ENCODE measurements around the gene NHSL2. TPM values are rescaled to one million over a fixed set of nuclear protein-coding genes. Genes with fewer than 3 reads are reported as not detected.

Gene NHSL2
- total and polyA plus RNA-seq, 2 experiments from 2014 or later = 4.7 to 9.5 TPM

DNA sequence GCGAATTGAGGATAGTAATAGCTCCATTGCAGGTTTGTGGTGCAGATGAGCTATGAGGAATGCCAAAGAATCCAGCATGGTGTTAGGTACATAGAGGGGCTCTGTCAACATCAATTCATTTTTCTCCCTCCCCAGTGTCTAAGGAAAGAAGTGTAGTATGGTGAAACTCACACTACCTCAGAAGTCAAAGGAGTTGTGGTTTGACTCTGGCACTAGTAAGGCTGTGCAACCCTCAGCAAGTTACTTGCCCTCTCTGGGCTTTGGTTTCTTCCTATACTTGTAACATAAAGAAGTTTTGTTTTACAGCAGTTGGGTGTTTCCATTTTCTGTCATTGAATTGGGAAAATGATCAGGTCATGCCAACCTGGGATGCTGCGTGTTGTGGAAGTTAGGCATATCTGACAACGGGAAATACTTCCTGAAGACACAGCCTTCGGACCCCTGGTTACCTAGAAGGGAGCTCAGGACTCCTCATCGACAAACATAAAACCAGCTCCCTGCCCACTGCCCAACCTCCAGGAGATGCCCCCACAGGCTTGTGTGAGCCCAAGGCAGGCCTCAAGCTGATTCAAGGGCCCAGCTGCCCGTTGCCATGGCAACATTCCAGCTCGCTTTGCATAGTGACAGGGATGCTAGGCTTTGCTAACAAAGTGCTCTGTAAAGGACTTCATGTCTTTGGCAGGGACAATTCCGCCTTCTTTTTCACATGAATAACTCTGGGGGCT is 149.7 kb downstream of the NHSL2 start (continued):
- TF ChIP-seq ZNF114 (CRISPR knock-in tag; IDR thresholded peaks at IDR 0.05) (no peak), NANOG (IDR thresholded peaks at IDR 0.05; ENCODE audit: borderline replicate concordance) (no peak), POLR2AphosphoS5 (IDR thresholded peaks at IDR 0.05; ENCODE audit: low read depth) (no peak)
- TF ChIP-seq, protein P1, sequence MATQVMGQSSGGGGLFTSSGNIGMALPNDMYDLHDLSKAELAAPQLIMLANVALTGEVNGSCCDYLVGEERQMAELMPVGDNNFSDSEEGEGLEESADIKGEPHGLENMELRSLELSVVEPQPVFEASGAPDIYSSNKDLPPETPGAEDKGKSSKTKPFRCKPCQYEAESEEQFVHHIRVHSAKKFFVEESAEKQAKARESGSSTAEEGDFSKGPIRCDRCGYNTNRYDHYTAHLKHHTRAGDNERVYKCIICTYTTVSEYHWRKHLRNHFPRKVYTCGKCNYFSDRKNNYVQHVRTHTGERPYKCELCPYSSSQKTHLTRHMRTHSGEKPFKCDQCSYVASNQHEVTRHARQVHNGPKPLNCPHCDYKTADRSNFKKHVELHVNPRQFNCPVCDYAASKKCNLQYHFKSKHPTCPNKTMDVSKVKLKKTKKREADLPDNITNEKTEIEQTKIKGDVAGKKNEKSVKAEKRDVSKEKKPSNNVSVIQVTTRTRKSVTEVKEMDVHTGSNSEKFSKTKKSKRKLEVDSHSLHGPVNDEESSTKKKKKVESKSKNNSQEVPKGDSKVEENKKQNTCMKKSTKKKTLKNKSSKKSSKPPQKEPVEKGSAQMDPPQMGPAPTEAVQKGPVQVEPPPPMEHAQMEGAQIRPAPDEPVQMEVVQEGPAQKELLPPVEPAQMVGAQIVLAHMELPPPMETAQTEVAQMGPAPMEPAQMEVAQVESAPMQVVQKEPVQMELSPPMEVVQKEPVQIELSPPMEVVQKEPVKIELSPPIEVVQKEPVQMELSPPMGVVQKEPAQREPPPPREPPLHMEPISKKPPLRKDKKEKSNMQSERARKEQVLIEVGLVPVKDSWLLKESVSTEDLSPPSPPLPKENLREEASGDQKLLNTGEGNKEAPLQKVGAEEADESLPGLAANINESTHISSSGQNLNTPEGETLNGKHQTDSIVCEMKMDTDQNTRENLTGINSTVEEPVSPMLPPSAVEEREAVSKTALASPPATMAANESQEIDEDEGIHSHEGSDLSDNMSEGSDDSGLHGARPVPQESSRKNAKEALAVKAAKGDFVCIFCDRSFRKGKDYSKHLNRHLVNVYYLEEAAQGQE (IDR thresholded peaks at IDR 0.05; ENCODE audit: unreplicated experiment) = no peak

DNA sequence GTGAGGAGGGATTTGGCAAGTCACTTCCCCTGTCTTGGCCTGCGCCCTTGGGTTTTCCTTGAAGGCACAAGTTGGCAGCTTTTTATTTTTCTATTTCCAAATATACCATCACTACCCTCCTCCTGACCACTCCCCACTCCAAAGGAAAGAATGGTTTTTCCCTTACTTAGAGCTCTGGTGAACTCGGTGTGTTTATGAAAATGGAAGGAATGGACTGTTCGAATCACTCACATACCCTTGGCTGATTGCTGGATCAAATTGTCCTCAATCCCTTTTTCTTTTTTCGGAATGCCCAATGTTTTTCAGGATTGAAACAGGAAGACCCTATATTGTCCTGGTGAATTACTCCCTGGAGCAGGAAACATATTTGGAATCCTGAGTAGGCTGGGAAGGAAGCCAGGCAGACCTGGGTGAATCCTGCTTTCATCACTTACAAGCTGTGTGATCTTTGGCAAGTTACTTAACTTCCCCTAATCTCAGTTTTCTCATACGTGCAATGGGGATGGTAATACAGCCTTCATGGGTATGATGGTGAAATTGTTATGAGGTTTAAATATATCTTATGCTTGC is 150.4 kb downstream of the NHSL2 start:
- Histone ChIP-seq H3F3A (replicated peaks; ENCODE audit: low read depth) (no peaks in the 10 kb centered on the region), H3K27ac (ENCODE audit: low read depth) (no peak overlapping the region), H3K9me2 (ENCODE audit: insufficient read depth) (no peaks in the 10 kb centered on the region), H3K79me2 (replicated peaks; ENCODE audit: insufficient read depth) (peaks cover 2% of the 10 kb centered on the region; the same call in 1 of the 2 replicates), H3K4me1 (ENCODE audit: insufficient read depth) (0 out of 2 replicates have a peak, but pooled peaks cover 4% of the 10 kb centered on the region), H2AFZ (no peak overlapping the region), H3K36me3 (ENCODE audit: insufficient read depth) (no peaks in the 10 kb centered on the region), H3K4me2 (no peak overlapping the region), H3K4me3 (no peak overlapping the region), H3K27me3 (ENCODE audit: insufficient read depth) (no peaks in the 10 kb centered on the region), H4K20me1 (replicated peaks; ENCODE audit: insufficient read depth) (no peaks in the 10 kb centered on the region)
- Mint-ChIP-seq H3K27me3 (ENCODE audit: insufficient read depth, low read depth, poor library complexity) (peaks cover 2% of the 10 kb centered on the region), H3K27ac (no peak overlapping the region), H3K9me3 (no peaks in the 10 kb centered on the region), H3K4me3 (no peak overlapping the region), H3K4me1 (peaks cover 40% of the 10 kb centered on the region), H3K36me3 (ENCODE audit: low read depth) (peaks cover 3% of the 10 kb centered on the region; the same call in 1 of the 3 replicates)
- no peak for ATAC-seq
- DNase-seq (ENCODE audit: low spot score) = no peak
- no peak for TF ChIP-seq ZNF331 (CRISPR knock-in tag; IDR thresholded peaks at IDR 0.05; ENCODE audit: low read depth)
- TF ChIP-seq ZNF114 (CRISPR knock-in tag; IDR thresholded peaks at IDR 0.05) = no peak
- TF ChIP-seq NANOG (IDR thresholded peaks at IDR 0.05; ENCODE audit: borderline replicate concordance) = no peak
- TF ChIP-seq CREB1 (CRISPR knock-in tag; IDR thresholded peaks at IDR 0.05; ENCODE audit: low read depth) = no peak
- TF ChIP-seq, protein P2, sequence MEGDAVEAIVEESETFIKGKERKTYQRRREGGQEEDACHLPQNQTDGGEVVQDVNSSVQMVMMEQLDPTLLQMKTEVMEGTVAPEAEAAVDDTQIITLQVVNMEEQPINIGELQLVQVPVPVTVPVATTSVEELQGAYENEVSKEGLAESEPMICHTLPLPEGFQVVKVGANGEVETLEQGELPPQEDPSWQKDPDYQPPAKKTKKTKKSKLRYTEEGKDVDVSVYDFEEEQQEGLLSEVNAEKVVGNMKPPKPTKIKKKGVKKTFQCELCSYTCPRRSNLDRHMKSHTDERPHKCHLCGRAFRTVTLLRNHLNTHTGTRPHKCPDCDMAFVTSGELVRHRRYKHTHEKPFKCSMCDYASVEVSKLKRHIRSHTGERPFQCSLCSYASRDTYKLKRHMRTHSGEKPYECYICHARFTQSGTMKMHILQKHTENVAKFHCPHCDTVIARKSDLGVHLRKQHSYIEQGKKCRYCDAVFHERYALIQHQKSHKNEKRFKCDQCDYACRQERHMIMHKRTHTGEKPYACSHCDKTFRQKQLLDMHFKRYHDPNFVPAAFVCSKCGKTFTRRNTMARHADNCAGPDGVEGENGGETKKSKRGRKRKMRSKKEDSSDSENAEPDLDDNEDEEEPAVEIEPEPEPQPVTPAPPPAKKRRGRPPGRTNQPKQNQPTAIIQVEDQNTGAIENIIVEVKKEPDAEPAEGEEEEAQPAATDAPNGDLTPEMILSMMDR (conservative IDR thresholded peaks at IDR 0.05; ENCODE audit: low read depth in 2 of 2) = no peak
- TF ChIP-seq, protein P3, sequence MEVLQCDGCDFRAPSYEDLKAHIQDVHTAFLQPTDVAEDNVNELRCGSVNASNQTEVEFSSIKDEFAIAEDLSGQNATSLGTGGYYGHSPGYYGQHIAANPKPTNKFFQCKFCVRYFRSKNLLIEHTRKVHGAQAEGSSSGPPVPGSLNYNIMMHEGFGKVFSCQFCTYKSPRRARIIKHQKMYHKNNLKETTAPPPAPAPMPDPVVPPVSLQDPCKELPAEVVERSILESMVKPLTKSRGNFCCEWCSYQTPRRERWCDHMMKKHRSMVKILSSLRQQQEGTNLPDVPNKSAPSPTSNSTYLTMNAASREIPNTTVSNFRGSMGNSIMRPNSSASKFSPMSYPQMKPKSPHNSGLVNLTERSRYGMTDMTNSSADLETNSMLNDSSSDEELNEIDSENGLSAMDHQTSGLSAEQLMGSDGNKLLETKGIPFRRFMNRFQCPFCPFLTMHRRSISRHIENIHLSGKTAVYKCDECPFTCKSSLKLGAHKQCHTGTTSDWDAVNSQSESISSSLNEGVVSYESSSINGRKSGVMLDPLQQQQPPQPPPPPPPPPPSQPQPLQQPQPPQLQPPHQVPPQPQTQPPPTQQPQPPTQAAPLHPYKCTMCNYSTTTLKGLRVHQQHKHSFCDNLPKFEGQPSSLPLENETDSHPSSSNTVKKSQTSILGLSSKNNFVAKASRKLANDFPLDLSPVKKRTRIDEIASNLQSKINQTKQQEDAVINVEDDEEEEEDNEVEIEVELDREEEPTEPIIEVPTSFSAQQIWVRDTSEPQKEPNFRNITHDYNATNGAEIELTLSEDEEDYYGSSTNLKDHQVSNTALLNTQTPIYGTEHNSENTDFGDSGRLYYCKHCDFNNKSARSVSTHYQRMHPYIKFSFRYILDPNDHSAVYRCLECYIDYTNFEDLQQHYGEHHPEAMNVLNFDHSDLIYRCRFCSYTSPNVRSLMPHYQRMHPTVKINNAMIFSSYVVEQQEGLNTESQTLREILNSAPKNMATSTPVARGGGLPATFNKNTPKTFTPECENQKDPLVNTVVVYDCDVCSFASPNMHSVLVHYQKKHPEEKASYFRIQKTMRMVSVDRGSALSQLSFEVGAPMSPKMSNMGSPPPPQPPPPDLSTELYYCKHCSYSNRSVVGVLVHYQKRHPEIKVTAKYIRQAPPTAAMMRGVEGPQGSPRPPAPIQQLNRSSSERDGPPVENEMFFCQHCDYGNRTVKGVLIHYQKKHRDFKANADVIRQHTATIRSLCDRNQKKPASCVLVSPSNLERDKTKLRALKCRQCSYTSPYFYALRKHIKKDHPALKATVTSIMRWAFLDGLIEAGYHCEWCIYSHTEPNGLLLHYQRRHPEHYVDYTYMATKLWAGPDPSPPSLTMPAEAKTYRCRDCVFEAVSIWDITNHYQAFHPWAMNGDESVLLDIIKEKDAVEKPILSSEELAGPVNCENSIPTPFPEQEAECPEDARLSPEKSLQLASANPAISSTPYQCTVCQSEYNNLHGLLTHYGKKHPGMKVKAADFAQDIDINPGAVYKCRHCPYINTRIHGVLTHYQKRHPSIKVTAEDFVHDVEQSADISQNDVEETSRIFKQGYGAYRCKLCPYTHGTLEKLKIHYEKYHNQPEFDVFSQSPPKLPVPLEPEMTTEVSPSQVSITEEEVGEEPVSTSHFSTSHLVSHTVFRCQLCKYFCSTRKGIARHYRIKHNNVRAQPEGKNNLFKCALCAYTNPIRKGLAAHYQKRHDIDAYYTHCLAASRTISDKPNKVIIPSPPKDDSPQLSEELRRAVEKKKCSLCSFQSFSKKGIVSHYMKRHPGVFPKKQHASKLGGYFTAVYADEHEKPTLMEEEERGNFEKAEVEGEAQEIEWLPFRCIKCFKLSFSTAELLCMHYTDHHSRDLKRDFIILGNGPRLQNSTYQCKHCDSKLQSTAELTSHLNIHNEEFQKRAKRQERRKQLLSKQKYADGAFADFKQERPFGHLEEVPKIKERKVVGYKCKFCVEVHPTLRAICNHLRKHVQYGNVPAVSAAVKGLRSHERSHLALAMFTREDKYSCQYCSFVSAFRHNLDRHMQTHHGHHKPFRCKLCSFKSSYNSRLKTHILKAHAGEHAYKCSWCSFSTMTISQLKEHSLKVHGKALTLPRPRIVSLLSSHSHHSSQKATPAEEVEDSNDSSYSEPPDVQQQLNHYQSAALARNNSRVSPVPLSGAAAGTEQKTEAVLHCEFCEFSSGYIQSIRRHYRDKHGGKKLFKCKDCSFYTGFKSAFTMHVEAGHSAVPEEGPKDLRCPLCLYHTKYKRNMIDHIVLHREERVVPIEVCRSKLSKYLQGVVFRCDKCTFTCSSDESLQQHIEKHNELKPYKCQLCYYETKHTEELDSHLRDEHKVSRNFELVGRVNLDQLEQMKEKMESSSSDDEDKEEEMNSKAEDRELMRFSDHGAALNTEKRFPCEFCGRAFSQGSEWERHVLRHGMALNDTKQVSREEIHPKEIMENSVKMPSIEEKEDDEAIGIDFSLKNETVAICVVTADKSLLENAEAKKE (CRISPR knock-in tag; IDR thresholded peaks at IDR 0.05) = no peak
- TF ChIP-seq, protein P4, sequence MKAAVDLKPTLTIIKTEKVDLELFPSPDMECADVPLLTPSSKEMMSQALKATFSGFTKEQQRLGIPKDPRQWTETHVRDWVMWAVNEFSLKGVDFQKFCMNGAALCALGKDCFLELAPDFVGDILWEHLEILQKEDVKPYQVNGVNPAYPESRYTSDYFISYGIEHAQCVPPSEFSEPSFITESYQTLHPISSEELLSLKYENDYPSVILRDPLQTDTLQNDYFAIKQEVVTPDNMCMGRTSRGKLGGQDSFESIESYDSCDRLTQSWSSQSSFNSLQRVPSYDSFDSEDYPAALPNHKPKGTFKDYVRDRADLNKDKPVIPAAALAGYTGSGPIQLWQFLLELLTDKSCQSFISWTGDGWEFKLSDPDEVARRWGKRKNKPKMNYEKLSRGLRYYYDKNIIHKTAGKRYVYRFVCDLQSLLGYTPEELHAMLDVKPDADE (IDR thresholded peaks at IDR 0.05) = no peak
- TF ChIP-seq STAT1 (IDR thresholded peaks at IDR 0.05; ENCODE audit: unreplicated experiment) = no peak
- TF ChIP-seq POLR2AphosphoS5 (IDR thresholded peaks at IDR 0.05; ENCODE audit: low read depth) = no peak
- no peak for TF ChIP-seq EZH2 (IDR thresholded peaks at IDR 0.05; ENCODE audit: low read depth, unreplicated experiment)

All from GM23338 (cell line).